Right ventricle myocardium inferior (tissue), 1 donor: ENCODE results near the gene TRMT10C. TPM values are rescaled to one million over a fixed set of nuclear protein-coding genes. Genes with fewer than 3 reads are reported as not detected.
"Not testable (repeated sequence)": the region's sequence is repeated elsewhere in the genome, so short reads cannot be mapped to it uniquely, and the experiment has no call there.

ENCODE experiments used
- ATAC-seq: fragments of 200-7000 bp; cut with Tn5 transposase; one replicate; pipeline ENCODE4 v1.9.1; 2020; ENCODE audit warnings: mild to moderate bottlenecking, moderate library complexity
- DNase-seq: peaks from one replicate; pipeline ENCODE4 v3.0.0; 2021; ENCODE audit errors: missing footprints
- intact Hi-C: fragments of 100-400 bp; cut with DNase I; formaldehyde crosslinking; loops from one replicate; pipeline ENCODE4 v1.11.0; 2022
- total RNA-seq: library from RNA; stranded (reverse); fragmentation: NEBNext Ultra II Directional; extraction: Animal tissue kit (Norgen Biotek cat#: 25700); gene quantifications from one replicate; pipeline ENCODE4 v1.2.1, GENCODE V29; 2021
- donor health status: DM: no; HTN: yes; CAD: no; lungs with severe emphysema.

Gene TRMT10C
- total RNA-seq, 1 donor from 2014 or later: 29.1 TPM

DNA sequence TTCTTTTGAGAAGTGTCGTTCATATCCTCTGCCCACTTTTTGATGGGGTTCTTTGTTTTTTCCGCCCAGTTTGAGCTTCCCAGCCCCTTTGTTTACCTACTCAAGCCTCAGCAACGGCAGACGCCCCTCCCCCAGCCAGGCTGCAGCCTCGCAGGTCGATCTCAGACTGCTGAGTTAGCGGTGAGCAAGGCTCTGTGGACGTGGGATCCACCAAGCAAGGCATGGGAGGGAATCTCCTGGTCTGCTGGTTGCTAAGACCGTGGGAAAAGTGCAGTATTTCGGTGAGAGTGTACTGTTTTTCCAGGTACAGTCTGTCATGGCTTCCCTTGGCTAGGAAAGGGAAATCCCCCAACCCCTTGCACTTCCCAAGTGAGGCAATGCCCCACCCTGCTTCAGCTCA lies 43.7 kb downstream of the TRMT10C start:
- ATAC-seq, intact Hi-C loops, DNase-seq: not testable (repeated sequence)

DNA sequence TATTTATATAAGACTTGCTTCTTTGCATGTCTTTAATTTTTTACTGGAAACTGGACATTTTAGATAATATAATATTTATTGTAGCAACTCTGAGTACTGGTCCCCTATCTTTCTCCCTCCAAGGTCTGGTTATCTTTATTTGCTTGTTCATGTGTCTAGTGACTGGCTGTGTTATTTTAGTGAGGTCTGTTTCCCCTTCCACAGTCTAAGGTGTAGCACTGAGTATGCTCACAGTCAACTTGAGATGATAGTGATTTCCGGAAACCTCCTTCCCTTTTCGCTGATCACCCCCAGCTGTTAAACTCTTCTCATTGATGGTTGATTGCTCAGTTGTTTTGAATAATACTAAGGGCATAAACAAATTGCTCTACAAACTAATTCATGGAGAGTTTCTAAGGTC lies 49.4 kb downstream of the TRMT10C start:
- no peak for DNase-seq
- intact Hi-C loops: no loop called here
- ATAC-seq: no peak

DNA sequence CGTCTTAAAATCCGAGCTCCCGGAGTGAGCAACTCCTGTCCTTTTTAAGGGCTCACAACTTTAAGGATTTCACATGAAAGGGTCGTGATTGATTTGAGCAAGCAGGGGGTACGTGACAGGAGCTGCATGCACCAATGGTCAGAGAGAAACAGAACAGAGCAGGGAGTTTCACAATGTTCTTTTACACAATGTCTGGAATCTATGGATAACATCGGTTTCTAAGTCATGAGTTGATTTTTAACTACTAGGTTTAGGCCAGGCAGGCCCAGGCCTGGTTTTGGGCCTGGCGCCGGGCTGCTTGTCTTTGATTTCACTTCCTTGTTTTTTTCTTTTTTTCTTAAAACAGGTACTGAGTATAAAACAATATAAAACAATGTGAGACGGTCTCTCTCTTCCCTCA lies 51.3 kb downstream of the TRMT10C start:
- ATAC-seq, intact Hi-C loops: not testable (repeated sequence)

DNA sequence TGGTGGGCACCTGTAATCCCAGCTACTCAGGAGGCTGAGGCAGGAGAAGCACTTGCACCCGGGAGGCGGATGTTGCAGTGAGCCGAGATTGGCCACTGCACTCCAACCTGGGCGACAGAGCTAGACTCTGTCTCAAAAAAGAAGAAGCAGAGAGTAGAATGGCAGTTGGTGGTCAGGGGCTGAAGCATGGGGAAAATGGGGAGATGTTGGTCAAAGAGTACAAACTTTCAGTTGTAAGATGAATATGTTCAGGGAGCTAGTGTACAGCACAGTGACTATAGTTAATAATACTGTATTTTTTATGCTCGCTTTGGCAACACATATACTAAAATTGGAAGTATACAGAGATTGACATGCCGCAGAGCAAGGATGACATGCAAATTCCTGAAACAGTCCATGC lies 53.9 kb downstream of the TRMT10C start:
- no peak for ATAC-seq
- intact Hi-C loops: no loop called here
- DNase-seq: no peak

More for the DNA sequence above, 51.3 kb downstream of the TRMT10C start:
- DNase-seq: not testable (repeated sequence)

Other genes with a start within 250 kb of the TRMT10C start
- gene IMPG2, start 241.3 kb upstream of the TRMT10C start, total RNA-seq: 0.14 TPM
- 10.3 TPM for gene SENP7, start 48.7 kb upstream of the TRMT10C start, total RNA-seq
- gene PCNP, start 12.3 kb downstream of the TRMT10C start, total RNA-seq: 125 TPM
- 9.7 TPM for gene ZBTB11, start 115.3 kb downstream of the TRMT10C start, total RNA-seq
- 829 TPM for gene RPL24, start 124.8 kb downstream of the TRMT10C start, total RNA-seq
- gene CEP97, start 162.7 kb downstream of the TRMT10C start, total RNA-seq: 7.3 TPM
- 42.0 TPM for gene NXPE3, start 217.3 kb downstream of the TRMT10C start, total RNA-seq